Stimulated activated memory B cell treated with anti-CD40 and anti-IgM and Interleukin-4, amounts not matched to agents 10 μg/mL and 1 μg/mL and 100 μg/mL, for 72 hours (primary cell): Measurements from ENCODE around the gene NCOA3.

ENCODE experiments used
- ATAC-seq: fragments of 150-1000 bp; cut with Tn5 transposase; 2 replicates; pipeline ENCODE4 v1.10.0; 2021
- H3K27ac Mint-ChIP-seq: one replicate; pipeline ENCODE4 v1.8.0; 2022; ENCODE audit warnings: mild to moderate bottlenecking, mixed read lengths
- H3K27me3 Mint-ChIP-seq: one replicate; pipeline ENCODE4 v1.8.0; 2022; ENCODE audit warnings: mixed read lengths
- H3K36me3 Mint-ChIP-seq: one replicate; pipeline ENCODE4 v1.8.0; 2022; ENCODE audit warnings: mixed read lengths
- H3K4me1 Mint-ChIP-seq: one replicate; pipeline ENCODE4 v1.8.0; 2022; ENCODE audit warnings: mixed read lengths
- H3K4me3 Mint-ChIP-seq: one replicate; pipeline ENCODE4 v1.8.0; 2022; ENCODE audit warnings: mild to moderate bottlenecking, moderate library complexity, mixed read lengths
- H3K9me3 Mint-ChIP-seq: one replicate; pipeline ENCODE4 v1.8.0; 2022; ENCODE audit warnings: mixed read lengths

Gene NCOA3

GRCh38 chr20:47620808-47621805 is 119.4 kb downstream of the NCOA3 start:
- peak; percentile 55 for ATAC-seq
- H3K36me3 Mint-ChIP-seq, result peaks cover 21% of the 10 kb centered on the region

GRCh38 chr20:47622118-47622665 is 120.5 kb downstream of the NCOA3 start:
- Mint-ChIP-seq H3K4me3 (no peak overlapping the region), H3K27me3 (no peaks in the 10 kb centered on the region), H3K36me3 (peaks cover 24% of the 10 kb centered on the region), H3K27ac (peak overlapping the region; percentile 58), H3K9me3 (no peaks in the 10 kb centered on the region), H3K4me1 (peaks cover 33% of the 10 kb centered on the region)
- no peak for ATAC-seq

More at GRCh38 chr20:47620808-47621805, 119.4 kb downstream of the NCOA3 start:
- Mint-ChIP-seq H3K9me3 (no peaks in the 10 kb centered on the region), H3K27me3 (no peaks in the 10 kb centered on the region), H3K27ac (peak overlapping the region; percentile 84), H3K4me1 (peaks cover 29% of the 10 kb centered on the region), H3K4me3 (no peak overlapping the region)

- H3K4me1 Mint-ChIP-seq, result peaks cover 26% of the 10 kb centered on the region
- H3K27ac Mint-ChIP-seq, result no peak overlapping the region
- no peaks in the 10 kb centered on the region for H3K27me3 Mint-ChIP-seq
- no peak overlapping the region for H3K4me3 Mint-ChIP-seq
- peaks cover 33% of the 10 kb centered on the region for H3K36me3 Mint-ChIP-seq
- ATAC-seq, result no peak
- H3K9me3 Mint-ChIP-seq, result no peaks in the 10 kb centered on the region
Measured at GRCh38 chr20:47623206-47623605, 121.5 kb downstream of the NCOA3 start.

GRCh38 chr20:47627540-47627939 is 125.9 kb downstream of the NCOA3 start:
- H3K4me3 Mint-ChIP-seq, result no peak overlapping the region
- ATAC-seq, result no peak
- H3K4me1 Mint-ChIP-seq, result peaks cover 10% of the 10 kb centered on the region
- H3K27ac Mint-ChIP-seq, result peak overlapping the region; percentile 42
- H3K9me3 Mint-ChIP-seq, result no peaks in the 10 kb centered on the region
- peaks cover 38% of the 10 kb centered on the region for H3K36me3 Mint-ChIP-seq
- H3K27me3 Mint-ChIP-seq, result no peaks in the 10 kb centered on the region

GRCh38 chr20:47629907-47630306 is 128.2 kb downstream of the NCOA3 start:
- H3K36me3 Mint-ChIP-seq, result peaks cover 50% of the 10 kb centered on the region
- no peaks in the 10 kb centered on the region for H3K27me3 Mint-ChIP-seq
- no peak for ATAC-seq
- H3K4me1 Mint-ChIP-seq, result peaks cover 12% of the 10 kb centered on the region
- no peak overlapping the region for H3K4me3 Mint-ChIP-seq
- H3K27ac Mint-ChIP-seq, result no peak overlapping the region
- no peaks in the 10 kb centered on the region for H3K9me3 Mint-ChIP-seq

- peaks cover 12% of the 10 kb centered on the region for H3K4me1 Mint-ChIP-seq
- no peak for ATAC-seq
- peaks cover 56% of the 10 kb centered on the region for H3K36me3 Mint-ChIP-seq
- no peaks in the 10 kb centered on the region for H3K27me3 Mint-ChIP-seq
- H3K9me3 Mint-ChIP-seq, result no peaks in the 10 kb centered on the region
- H3K4me3 Mint-ChIP-seq, result no peak overlapping the region
- no peak overlapping the region for H3K27ac Mint-ChIP-seq
Measured at GRCh38 chr20:47631078-47631477, 129.4 kb downstream of the NCOA3 start.

GRCh38 chr20:47635256-47635655 is 133.6 kb downstream of the NCOA3 start:
- Mint-ChIP-seq H3K4me1 (peaks cover 6% of the 10 kb centered on the region), H3K27ac (no peak overlapping the region), H3K36me3 (peaks cover 75% of the 10 kb centered on the region), H3K27me3 (no peaks in the 10 kb centered on the region), H3K4me3 (no peak overlapping the region), H3K9me3 (no peaks in the 10 kb centered on the region)
- no peak for ATAC-seq

GRCh38 chr20:47638851-47639250 is 137.2 kb downstream of the NCOA3 start:
- H3K27me3 Mint-ChIP-seq, result no peaks in the 10 kb centered on the region
- no peak for ATAC-seq
- H3K4me1 Mint-ChIP-seq, result peaks cover 3% of the 10 kb centered on the region
- peaks cover 74% of the 10 kb centered on the region for H3K36me3 Mint-ChIP-seq
- H3K4me3 Mint-ChIP-seq, result no peak overlapping the region
- no peak overlapping the region for H3K27ac Mint-ChIP-seq
- H3K9me3 Mint-ChIP-seq, result no peaks in the 10 kb centered on the region

- no peak overlapping the region for H3K4me3 Mint-ChIP-seq
- H3K27me3 Mint-ChIP-seq, result no peaks in the 10 kb centered on the region
- H3K27ac Mint-ChIP-seq, result no peak overlapping the region
- peaks cover 77% of the 10 kb centered on the region for H3K36me3 Mint-ChIP-seq
- no peak for ATAC-seq
- H3K4me1 Mint-ChIP-seq, result no peaks in the 10 kb centered on the region
- no peaks in the 10 kb centered on the region for H3K9me3 Mint-ChIP-seq
Measured at GRCh38 chr20:47642118-47642517, 140.4 kb downstream of the NCOA3 start.

GRCh38 chr20:47642624-47643023 is 140.9 kb downstream of the NCOA3 start:
- Mint-ChIP-seq H3K4me3 (no peak overlapping the region), H3K36me3 (peaks cover 75% of the 10 kb centered on the region), H3K27ac (no peak overlapping the region), H3K9me3 (no peaks in the 10 kb centered on the region), H3K27me3 (no peaks in the 10 kb centered on the region), H3K4me1 (no peaks in the 10 kb centered on the region)
- ATAC-seq, result no peak

GRCh38 chr20:47645632-47646031 is 143.9 kb downstream of the NCOA3 start:
- H3K27ac Mint-ChIP-seq, result no peak overlapping the region
- H3K4me3 Mint-ChIP-seq, result no peak overlapping the region
- no peaks in the 10 kb centered on the region for H3K9me3 Mint-ChIP-seq
- no peak for ATAC-seq
- H3K36me3 Mint-ChIP-seq, result peaks cover 78% of the 10 kb centered on the region
- no peaks in the 10 kb centered on the region for H3K4me1 Mint-ChIP-seq
- no peaks in the 10 kb centered on the region for H3K27me3 Mint-ChIP-seq

GRCh38 chr20:47647994-47648393 is 146.3 kb downstream of the NCOA3 start:
- H3K9me3 Mint-ChIP-seq, result no peaks in the 10 kb centered on the region
- H3K27ac Mint-ChIP-seq, result no peak overlapping the region
- H3K36me3 Mint-ChIP-seq, result peaks cover 80% of the 10 kb centered on the region
- no peaks in the 10 kb centered on the region for H3K4me1 Mint-ChIP-seq
- H3K27me3 Mint-ChIP-seq, result no peaks in the 10 kb centered on the region
- H3K4me3 Mint-ChIP-seq, result no peak overlapping the region
- ATAC-seq, result no peak

- H3K27ac Mint-ChIP-seq, result no peak overlapping the region
- H3K36me3 Mint-ChIP-seq, result peaks cover 71% of the 10 kb centered on the region
- ATAC-seq, result no peak
- no peaks in the 10 kb centered on the region for H3K9me3 Mint-ChIP-seq
- no peaks in the 10 kb centered on the region for H3K27me3 Mint-ChIP-seq
- H3K4me3 Mint-ChIP-seq, result no peak overlapping the region
- H3K4me1 Mint-ChIP-seq, result no peaks in the 10 kb centered on the region
Measured at GRCh38 chr20:47648943-47649342, 147.3 kb downstream of the NCOA3 start.

- Mint-ChIP-seq H3K4me1 (no peaks in the 10 kb centered on the region), H3K4me3 (no peak overlapping the region), H3K36me3 (peaks cover 57% of the 10 kb centered on the region), H3K27ac (no peak overlapping the region), H3K27me3 (no peaks in the 10 kb centered on the region), H3K9me3 (no peaks in the 10 kb centered on the region)
- no peak for ATAC-seq
Measured at GRCh38 chr20:47652301-47652700, 150.6 kb downstream of the NCOA3 start.

- Mint-ChIP-seq H3K9me3 (no peaks in the 10 kb centered on the region), H3K27me3 (no peaks in the 10 kb centered on the region), H3K4me3 (no peak overlapping the region), H3K36me3 (peaks cover 55% of the 10 kb centered on the region), H3K4me1 (no peaks in the 10 kb centered on the region), H3K27ac (no peak overlapping the region)
- ATAC-seq, result no peak
Measured at GRCh38 chr20:47652794-47653193, 151.1 kb downstream of the NCOA3 start.

- Mint-ChIP-seq H3K9me3 (no peaks in the 10 kb centered on the region), H3K27ac (no peak overlapping the region), H3K27me3 (no peaks in the 10 kb centered on the region), H3K4me3 (no peak overlapping the region), H3K36me3 (peaks cover 52% of the 10 kb centered on the region), H3K4me1 (no peaks in the 10 kb centered on the region)
- ATAC-seq, result no peak
Measured at GRCh38 chr20:47653869-47654268, 152.2 kb downstream of the NCOA3 start.
